Middle frontal gyrus (tissue), 1 donor: ENCODE measurements around the gene DEPDC5.

Source experiments
- DNase-seq: peaks from one replicate; pipeline ENCODE4 v3.0.0-alpha.2; 2015; ENCODE audit warnings: low spot score; ENCODE audit errors: extremely low spot score

Gene DEPDC5

DNA sequence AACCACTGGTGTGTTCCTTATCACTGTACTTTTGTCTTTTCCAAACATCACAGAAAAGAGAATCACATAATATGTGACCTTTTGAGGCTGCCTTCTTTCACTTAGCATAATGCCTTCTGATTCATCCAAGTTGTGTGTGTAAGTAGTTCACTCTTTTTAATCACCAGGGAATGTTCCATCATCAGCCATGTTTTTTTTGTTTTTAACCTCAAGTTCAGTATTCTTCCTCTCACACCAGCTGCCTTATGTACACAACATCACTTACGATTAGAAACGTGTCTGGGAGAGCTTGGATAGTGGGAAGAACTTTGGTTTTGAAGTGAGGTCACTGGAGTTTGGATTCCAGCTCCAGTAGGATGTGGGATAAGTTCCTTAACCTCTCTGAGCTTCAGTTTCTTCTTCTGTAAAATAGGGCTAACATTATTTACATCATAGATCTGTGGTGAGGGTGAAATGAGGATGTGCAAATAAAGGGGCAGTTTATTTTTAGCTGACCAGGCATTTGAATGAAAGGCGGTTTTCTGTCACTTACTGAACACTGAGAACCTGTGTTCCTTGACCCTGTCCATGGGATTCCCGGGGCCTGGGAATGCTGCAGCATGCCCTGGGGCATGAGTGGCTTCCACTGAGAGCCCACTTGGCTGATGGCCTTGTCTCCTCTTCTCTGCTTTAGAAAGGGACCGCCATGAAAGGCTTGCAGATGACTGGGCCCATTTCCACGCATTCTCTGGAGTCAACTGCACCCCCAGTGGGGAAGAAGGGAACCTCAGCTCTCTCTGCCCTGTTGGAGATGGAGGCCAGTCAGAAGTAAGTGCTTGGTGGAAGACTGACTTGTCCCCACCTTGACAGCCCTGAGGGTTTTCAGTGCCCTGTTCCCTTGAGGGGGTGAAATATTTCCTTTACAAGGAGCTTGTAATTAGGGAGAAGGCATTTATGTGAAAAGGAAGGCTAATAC is 92.6 kb downstream of the DEPDC5 start:
- no peak for DNase-seq

DNA sequence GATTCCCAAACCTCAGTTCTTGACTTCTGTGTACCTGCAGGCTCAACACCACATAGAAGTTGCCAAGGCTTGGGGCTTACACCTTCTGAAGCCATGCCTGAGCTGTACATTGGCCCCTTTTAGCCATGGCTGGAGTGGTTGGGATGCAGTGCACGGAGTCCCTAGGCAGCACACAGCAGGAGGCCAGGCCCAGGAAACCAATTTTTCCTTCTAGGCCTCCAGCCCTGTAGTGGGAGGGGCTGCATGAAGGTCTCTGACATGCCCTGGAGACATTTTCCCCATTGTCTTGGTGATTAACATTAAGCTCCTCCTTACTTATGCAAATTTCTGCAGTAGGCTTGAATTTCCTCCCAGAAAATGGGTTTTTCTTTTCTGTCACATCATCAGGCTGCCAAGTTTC is 94.6 kb downstream of the DEPDC5 start:
- DNase-seq = no peak

DNA sequence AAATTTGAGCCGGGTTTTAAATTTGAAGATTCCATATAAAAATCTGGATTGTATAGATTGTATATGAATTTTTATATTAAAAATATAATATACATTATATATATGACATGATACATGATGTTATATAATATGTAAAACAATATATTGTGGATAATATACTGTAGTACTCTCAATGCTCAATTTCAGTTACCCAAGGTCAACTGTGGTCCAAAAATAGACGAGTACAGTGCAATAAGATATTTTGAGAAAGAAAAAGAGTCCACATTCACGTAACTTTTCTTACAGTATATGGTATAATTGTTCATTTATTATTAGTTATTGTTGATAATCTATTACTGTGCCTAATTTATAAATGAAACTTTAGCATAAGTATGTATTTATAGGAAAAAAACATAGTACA is 96.3 kb downstream of the DEPDC5 start:
- DNase-seq = no peak

DNA sequence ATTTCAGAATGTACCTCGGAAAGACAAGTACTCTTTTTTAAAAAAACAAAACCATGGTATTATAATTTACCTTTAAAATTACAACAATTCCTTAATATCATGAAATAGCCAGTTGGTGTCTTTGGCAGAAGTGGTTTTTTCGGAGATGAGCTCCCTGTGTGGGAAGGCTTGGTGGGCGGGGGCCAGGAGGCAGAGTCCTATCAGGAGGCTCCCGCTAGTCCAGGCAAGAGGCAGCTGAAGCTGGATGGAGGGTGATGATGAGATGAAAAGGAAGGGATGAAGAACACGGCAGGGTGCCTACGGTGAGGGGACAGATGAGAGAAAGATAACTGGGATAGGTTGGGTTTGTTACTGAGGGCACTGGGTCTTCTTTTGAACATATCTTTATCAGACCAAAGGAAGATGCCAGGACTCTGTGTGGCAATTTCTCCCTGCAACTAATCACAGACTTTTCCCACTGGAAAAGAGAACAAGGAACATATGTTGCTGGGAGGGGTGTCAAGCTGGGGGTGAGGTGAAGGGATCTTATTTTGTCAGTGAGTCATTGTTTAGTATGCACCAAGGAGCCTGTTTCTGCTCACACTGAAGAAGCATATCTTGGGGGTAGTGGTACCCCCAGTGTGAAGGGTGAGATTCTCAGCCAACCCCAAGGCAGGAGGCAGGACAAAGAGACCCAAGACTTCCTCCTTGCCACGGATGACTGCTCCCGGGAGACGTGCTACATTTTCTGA is 99.0 kb downstream of the DEPDC5 start:
- DNase-seq = peak; percentile 35

DNA sequence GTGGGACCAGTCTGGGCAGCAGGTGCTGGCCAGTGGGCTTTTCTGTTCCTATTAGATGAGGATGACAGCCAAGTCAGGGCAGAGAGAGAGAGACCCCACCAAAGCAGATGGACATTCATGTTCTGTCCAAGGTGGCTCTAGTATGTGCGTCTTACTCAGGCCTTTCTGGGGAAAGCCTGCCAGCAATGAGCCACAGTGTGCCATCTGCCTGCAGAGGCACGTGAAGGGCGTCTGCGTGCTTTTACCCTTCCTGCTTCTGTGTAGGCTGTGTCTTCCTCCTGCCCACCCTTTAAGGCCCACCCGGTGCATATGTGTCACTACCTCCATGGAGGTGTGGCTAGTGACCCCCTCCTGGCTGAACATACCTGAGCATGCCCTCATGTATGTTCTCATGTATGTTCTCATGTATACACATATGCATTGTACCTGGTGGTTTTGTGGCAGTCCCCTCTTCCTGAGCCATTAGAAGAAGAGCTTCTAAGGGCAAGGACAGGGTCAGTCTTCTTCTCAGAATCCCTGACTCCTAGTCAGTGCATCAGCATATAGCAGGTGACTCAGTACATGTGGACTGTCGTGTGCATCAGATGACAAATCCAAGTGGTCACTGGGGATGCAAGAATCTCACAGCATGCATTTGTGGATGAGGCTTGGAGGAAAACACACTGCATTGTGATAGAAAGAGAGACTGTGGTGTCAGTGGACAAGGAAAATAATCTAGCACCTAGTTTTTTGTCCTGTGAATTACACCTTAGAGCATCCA is 100.1 kb downstream of the DEPDC5 start:
- DNase-seq = no peak

DNA sequence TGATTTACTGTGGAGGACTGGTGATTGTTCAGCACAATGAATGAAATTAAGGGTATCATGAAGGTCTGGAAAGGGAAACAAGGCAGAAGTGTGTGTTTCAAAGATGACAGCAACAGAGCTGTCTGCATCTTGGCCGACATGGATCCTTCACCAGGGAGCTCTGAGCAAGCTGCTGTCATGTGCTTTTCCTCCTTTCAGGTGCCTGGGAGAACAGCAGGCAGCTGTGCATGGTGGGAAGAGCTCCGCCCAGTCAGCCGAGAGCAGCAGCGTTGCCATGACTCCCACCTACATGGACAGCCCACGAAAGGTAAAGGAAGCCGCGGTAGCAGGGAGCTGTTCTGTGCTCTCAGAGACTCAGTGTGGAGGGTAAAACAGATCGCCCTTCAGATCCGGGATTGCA is 103.4 kb downstream of the DEPDC5 start:
- no peak for DNase-seq

DNA sequence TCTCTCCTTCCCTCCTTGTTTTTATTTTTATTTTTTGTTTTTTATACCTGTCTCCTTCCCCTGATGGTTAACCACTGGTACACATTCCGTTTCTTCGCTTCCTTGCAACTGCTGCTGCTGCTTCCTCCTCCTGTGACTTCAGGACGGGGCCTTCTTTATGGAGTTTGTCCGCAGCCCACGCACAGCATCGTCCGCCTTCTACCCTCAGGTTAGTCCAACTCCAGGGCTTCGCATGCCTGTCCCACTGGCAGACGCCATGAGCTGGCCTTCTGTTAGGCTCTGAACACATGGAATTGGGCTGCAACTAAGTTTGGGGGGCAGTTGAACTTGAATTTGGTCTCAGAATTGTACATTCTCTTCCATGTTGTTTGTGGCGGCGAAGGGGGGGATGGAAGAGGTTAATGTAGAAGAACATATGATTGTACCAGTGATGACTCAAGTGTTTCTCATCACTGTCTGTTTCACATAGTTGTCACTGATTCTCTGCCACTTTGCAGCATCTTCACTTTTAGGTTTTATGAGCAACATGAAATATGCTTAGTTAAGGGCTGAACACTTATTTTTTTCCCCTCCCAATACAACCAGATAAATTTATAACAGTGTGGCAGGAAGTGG is 107.5 kb downstream of the DEPDC5 start:
- DNase-seq = no peak

DNA sequence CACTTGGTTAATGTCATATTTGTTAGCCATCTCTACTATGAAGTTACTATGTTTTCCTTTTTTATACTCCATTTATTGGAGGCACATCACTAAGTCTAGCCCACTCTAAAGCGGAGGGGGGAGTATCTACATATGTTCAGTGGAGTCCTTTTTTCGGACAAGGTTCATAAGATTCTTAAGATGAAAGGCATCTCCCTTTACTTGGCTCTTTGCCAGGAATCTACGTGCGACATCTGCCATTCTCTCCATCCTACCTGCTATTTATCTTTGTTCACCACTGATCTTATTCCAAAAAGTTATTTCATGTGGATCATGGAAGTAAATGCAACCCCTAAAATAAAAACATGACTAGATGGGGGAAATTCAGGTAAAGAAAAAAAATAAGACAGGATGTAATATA is 113.1 kb downstream of the DEPDC5 start:
- DNase-seq = no peak

DNA sequence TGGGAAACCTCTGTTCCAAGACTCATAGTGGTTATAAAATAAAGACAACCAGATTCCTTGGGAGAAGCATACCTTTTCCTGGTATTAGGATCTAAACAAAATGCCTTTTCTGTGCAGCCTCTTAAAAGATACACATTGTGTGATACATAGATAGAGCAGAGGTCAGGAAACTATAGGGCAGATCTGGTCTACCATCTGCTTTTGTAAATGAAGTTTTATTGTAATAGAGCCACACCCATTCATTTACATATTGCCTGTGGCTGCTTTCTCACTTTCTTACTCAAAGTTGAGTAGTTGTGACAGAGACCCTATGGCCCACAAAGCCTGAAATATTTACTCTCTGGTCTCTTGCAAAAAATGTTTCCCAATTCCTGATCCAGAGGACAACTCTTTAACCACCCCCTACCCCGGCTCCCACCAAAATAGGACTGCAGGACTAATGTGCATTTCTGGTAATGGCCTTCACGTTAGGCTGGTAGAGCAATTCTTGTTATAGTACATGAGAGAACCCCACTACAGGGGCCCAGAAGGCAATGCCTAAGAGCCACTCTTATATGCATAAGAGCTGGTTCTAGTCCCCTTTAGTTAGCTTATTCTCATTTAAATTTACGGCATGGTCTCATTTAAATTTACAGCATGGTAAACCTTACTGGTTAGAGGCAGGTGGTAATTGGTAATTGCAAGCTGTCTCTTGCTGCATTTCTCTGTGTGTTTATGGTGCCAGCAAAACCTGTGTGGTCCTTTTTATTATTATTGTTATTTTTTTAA is 113.8 kb downstream of the DEPDC5 start:
- DNase-seq = no peak

DNA sequence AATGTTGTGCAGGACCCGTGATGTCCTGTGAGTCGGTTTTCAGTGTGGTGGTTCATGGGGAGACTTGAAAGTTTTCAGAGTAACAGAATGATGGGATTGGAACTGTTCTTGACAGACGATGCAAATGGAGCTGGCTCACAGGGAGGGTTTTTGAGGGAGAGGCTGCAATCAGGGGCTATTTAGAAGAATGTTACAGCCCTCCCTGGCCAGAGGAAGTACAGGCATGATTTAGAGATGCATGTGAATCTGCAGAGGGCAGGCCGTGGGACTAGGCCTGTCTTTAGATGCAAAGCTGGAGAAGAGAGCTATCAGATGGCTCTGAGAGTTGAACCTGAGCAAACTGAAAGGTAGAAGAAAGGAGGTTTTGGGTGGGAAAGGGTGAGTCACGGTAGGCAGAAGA is 115.9 kb downstream of the DEPDC5 start:
- no peak for DNase-seq

DNA sequence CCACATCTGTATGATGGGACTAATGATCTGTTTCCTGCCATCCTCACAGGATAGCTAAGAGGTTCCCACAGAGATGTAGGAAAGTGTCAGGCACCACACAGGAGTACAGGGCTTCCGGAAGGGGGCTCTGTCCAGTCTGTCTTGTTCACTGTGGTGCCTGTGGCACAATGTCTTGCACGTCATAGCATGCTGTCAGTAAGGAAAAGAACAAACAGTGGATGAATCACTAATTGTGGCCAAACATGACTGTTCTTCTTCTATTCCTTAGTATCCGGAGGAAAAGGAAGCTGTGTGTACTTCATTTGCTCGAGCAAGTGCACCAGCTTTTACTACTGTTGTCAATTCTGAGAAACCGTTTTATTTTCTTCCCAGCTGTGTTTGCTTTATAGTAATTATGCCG is 117.1 kb downstream of the DEPDC5 start:
- no peak for DNase-seq

DNA sequence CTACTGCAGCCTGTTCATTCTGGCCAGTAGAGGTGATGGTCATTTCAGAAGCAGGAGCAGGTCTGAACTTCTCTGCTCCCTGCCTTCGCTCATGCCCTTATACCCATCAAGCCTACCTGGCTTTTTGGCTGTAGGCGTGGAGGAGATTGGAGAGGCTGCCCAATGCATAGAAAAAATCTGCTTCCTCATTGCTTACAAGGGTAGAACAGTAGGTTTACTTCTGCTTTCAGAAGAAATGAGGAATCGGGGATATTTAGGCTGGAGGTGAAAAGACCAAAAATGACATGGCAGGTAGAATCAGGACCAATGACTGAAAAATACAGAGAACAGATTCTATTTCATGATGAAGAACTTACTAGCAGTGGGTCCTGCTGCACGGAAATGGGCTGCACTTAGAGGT is 117.7 kb downstream of the DEPDC5 start:
- no peak for DNase-seq

DNA sequence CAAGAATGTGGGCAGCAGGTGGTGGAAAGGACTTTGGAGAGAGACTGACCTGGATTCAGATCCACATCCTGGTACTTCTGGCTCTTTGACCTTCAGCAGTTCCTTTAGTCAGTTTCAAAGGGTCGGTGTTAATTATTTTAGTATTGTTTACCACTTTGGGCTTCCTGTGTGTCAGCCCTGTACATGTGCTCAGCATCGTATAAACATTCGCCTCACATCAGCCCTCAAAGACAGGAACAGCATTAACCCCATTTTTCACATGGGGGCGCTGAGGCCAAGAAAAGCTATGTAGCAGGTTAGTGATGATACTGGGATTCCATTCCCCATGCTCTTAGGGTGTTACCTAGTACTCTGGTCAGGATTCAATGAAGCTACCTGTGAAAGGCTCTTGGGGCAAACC is 118.4 kb downstream of the DEPDC5 start:
- no peak for DNase-seq

DNA sequence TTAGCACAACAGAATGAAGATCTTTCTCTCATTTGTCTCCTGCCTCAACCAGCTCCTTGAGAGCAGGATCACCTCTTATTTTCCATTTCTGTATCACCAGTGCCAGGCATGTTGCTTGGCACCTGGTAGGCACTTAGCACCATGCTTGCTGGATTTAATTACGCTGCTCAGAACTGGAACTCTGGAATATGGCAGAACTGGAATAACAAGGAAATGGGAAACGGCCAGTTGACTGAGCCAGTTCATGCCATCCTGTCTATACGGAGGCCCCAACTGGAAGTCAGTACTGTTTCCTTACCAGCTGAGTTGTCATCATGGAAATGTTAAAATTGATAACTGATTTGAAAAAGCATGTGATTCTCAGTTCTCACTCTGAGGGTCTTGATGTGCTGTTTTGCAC is 121.0 kb downstream of the DEPDC5 start:
- no peak for DNase-seq

DNA sequence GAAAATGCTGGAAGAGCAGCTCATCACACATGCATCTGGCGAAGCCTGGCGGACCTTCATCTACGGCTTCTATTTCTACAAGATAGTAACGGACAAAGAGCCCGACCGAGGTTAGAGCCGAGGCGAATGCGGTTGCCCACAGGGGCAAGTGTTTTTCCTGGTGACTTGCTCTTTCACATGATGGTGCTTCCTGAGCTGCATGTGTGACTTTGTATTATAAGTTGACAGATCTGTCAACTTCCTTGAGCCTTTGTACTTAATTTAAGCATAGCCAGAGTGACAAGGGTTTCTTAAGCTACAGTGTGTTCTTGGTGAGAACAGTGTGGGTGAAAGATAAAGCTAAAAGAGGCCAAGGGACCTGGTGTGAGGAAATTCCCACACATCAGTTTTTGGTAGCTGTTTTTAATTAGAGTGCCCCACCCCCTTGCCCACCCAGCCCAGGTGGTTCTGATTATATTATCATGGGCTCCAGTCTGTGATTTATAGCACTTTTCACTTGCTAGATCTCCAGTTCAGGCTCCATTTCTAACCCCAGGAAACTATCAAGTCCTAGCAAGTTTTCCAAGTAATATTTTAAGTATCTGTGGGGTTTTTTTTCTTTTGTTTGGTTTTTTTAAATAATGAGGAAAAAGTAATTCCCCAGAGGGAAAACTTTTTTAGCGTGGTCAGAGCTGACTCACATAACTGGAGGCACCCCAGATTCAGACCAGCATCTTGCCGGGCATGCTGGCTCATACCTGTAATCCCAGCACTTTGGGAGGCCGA is 122.5 kb downstream of the DEPDC5 start:
- DNase-seq = no peak

DNA sequence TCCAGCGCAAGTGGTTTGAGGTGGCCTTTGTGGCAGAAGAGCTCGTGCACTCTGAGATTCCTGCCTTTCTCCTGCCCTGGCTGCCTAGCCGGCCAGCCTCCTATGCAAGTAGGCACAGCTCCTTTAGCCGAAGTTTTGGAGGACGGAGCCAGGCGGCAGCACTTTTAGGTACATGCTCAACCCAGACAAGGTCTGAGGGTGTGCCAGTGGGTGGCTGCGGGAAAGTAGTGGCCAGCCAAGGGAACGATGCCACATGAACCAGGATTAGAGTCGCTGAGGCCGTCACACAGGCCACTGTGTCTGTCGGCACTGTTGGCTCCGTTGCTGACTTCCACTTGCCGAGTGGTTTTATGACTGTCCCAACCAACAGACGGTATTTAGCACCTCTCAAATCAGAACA is 125.8 kb downstream of the DEPDC5 start:
- no peak for DNase-seq

DNA sequence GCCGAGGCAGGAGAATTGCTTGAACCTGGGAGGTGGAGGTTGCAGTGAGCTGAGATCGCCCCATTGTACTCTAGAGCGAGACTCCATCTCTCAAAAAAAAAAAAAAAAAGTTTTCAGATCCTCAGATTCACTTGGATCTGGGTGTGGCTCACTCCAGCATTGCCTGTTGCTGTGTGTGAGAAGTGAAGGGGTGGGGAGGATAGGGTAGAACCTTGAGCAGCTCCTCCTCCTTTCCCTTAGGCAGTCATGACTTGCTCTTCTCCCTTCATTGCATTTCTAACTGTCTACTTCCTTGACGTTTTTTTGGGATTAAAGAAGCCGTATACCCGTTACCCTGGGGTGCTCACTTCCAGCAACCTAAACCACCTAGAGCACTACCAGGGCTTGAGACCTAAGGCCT is 127.4 kb downstream of the DEPDC5 start:
- DNase-seq = no peak

DNA sequence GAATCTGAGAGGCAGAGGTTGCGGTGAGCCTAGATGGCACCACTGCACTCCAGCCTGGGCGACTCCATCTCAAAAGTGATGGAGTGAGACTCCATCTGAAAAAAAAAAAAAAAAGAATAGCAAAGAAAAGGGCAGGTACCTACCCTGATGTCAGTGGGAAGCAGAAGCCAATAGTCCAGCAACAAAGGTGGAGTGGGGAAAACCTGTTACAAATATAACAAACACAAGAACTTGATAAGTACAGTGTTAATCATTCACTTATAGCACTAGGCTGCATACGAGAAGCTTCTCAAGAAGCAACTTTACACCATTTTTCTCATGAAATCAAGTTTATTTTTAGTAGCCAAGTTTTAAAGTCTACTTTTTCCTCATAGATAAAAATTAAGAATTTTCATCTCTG is 128.0 kb downstream of the DEPDC5 start:
- no peak for DNase-seq

DNA sequence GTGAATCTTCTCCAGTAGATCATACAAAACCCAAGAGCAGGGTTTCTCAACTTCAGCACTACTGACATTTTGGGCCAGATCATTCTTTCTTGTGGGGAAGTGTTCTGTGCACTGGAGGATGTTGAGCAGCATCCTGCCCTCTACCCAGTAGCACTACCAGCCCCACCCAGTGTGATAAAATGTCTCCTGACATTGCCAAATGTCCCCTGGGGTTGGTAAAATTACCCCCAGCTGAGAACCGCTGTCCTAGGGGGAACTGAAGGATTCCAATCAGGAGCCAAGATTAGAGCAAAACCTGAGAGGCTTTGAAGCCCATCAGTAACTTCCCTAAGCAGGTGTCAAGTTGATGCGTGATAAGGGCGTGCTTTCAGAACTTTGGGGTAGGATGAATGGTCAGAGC is 129.2 kb downstream of the DEPDC5 start:
- no peak for DNase-seq

DNA sequence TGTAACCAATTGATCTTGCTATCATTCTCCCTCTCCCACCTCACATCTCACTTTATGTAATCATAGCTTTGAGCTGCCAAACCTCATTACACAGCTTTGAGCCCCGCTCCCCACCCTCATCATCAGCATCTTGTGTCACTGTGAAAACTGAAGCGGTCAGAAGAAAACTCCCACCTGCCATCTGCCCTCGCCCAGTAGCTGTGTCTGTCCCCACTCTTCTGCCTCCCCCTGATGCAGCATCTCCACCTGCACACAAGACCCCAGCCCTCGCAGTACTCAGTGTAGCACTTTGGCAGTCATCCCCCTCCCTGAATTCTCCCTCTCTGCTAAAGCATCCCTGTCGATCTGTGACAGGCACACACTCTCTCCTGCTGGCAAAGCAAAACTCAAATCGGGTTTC is 130.2 kb downstream of the DEPDC5 start:
- no peak for DNase-seq
